GM21737 (cell line): ENCODE measurements around the gene HERC6.
"Not testable (repeated sequence)": the region's sequence is repeated elsewhere in the genome, so short reads cannot be mapped to it uniquely, and the experiment has no call there.

ENCODE experiments used
- ATAC-seq: cut with Tn5 transposase; IDR thresholded peaks from one replicate; pipeline ENCODE4 v1.9.1; 2021; ENCODE audit warnings: mild to moderate bottlenecking, moderate library complexity; ENCODE audit not compliant: unreplicated experiment

The HERC6 gene

GRCh38 chr4:88378691-88379559 is at the start of gene HERC6:
Gene HERC6 (plus strand): TSS chr4:88378852. CDS start chr4:88378922, 70 bp downstream.
- peak; percentile 75 for ATAC-seq

GRCh38 chr4:88333741-88334405 is 44.8 kb upstream of the HERC6 start:
- no peak for ATAC-seq

GRCh38 chr4:88335092-88335665 is 43.5 kb upstream of the HERC6 start:
- no peak for ATAC-seq

- ATAC-seq, result no peak
Observed at GRCh38 chr4:88341227-88342192, 37.1 kb upstream of the HERC6 start.

GRCh38 chr4:88346902-88347301 is 31.8 kb upstream of the HERC6 start:
- not testable (repeated sequence) for ATAC-seq

- ATAC-seq, result not testable (repeated sequence)
Observed at GRCh38 chr4:88348761-88349160, 29.9 kb upstream of the HERC6 start.

- ATAC-seq, result no peak
Observed at GRCh38 chr4:88350786-88351185, 27.9 kb upstream of the HERC6 start.

- ATAC-seq, result no peak
Observed at GRCh38 chr4:88352062-88352740, 26.5 kb upstream of the HERC6 start.

- ATAC-seq, result no peak
Observed at GRCh38 chr4:88353324-88353723, 25.3 kb upstream of the HERC6 start.

GRCh38 chr4:88356771-88357170 is 21.9 kb upstream of the HERC6 start:
- ATAC-seq, result no peak

- no peak for ATAC-seq
Observed at GRCh38 chr4:88357262-88357661, 21.4 kb upstream of the HERC6 start.

- no peak for ATAC-seq
Observed at GRCh38 chr4:88359558-88359957, 19.1 kb upstream of the HERC6 start.

GRCh38 chr4:88360256-88360655 is 18.4 kb upstream of the HERC6 start:
- no peak for ATAC-seq

GRCh38 chr4:88360791-88361190 is 17.9 kb upstream of the HERC6 start:
- no peak for ATAC-seq

- ATAC-seq, result not testable (repeated sequence)
Observed at GRCh38 chr4:88361217-88361773, 17.4 kb upstream of the HERC6 start.

GRCh38 chr4:88366460-88366859 is 12.2 kb upstream of the HERC6 start:
- ATAC-seq, result no peak

- no peak for ATAC-seq
Observed at GRCh38 chr4:88367826-88368225, 10.8 kb upstream of the HERC6 start.

GRCh38 chr4:88369180-88369812 is 9.4 kb upstream of the HERC6 start:
- not testable (repeated sequence) for ATAC-seq

- ATAC-seq, result no peak
Observed at GRCh38 chr4:88381123-88381522, 2.5 kb downstream of the HERC6 start.
